ENCODE measurements around the gene PPA2. TPM values are rescaled to one million over a fixed set of nuclear protein-coding genes. Genes with fewer than 3 reads are reported as not detected.

Gene PPA2
- 100 to 1,000 TPM in 2 of 4 donors, 10 to 100 TPM in 2; 85.4 to 170 (median 113) TPM for total RNA-seq

- WGBS = 0% methylated on average over 34 of the region's 72 CpGs
- Histone ChIP-seq H3K4me3 (peak within 1 kb of the TSS; percentile 82), H3K27me3 (no peaks in the 10 kb centered on the region), H3K27ac (peak within 1 kb of the TSS; percentile 97), H3K9me3 (no peaks in the 10 kb centered on the region), H3K36me3 (no peaks in the 10 kb centered on the region), H3K4me1 (peaks cover 39% of the 10 kb centered on the region)
- peak; percentile 92 to 93 for DNase-seq (ENCODE audit: low spot score in 2 of 2)
- TF ChIP-seq EP300 (IDR thresholded peaks at IDR 0.05) = no peak
- TF ChIP-seq POLR2A (IDR thresholded peaks at IDR 0.05) = peak; percentile 31 to 70
- no peak for TF ChIP-seq CTCF (IDR thresholded peaks at IDR 0.05)
- peak; percentile 33 to 91 (median 74) for TF ChIP-seq POLR2AphosphoS5 (IDR thresholded peaks at IDR 0.05)
These were observed at the start of gene PPA2 for GRCh38 chr4:105473324-105474098. PPA2 (minus strand) TSS chr4:105474062; CDS start chr4:105474050, 12 bp downstream.

- no peak for DNase-seq (ENCODE audit: low spot score in 2 of 2)
These were observed 47.2 kb upstream of the PPA2 start for GRCh38 chr4:105520819-105521790.

GRCh38 chr4:105510245-105510644 lies 36.4 kb upstream of the PPA2 start:
- Histone ChIP-seq H3K36me3 (no peaks in the 10 kb centered on the region), H3K27me3 (no peaks in the 10 kb centered on the region), H3K27ac (no peak overlapping the region), H3K9me3 (no peaks in the 10 kb centered on the region), H3K4me3 (no peak overlapping the region), H3K4me1 (no peaks in the 10 kb centered on the region)
- no peak for TF ChIP-seq POLR2AphosphoS5 (IDR thresholded peaks at IDR 0.05)
- TF ChIP-seq EP300 (IDR thresholded peaks at IDR 0.05) = no peak
- TF ChIP-seq POLR2A (IDR thresholded peaks at IDR 0.05) = no peak
- no peak for TF ChIP-seq CTCF (IDR thresholded peaks at IDR 0.05)
- no peak for DNase-seq (ENCODE audit: low spot score in 2 of 2)
- 42% methylated on average over 2 of the region's 2 CpGs for WGBS

More at GRCh38 chr4:105520819-105521790, 47.2 kb upstream of the PPA2 start:
- H3K36me3 ChIP-seq = no peaks in the 10 kb centered on the region
- H3K4me3 ChIP-seq = no peak overlapping the region
- no peaks in the 10 kb centered on the region for H3K4me1 ChIP-seq
- WGBS = 21% methylated on average over 3 of the region's 3 CpGs
- no peak overlapping the region for H3K27ac ChIP-seq
- no peaks in the 10 kb centered on the region for H3K27me3 ChIP-seq
- H3K9me3 ChIP-seq = no peaks in the 10 kb centered on the region
- TF ChIP-seq CTCF (IDR thresholded peaks at IDR 0.05) = peak in 1 of 2 donors; percentile 44
- TF ChIP-seq POLR2AphosphoS5 (IDR thresholded peaks at IDR 0.05) = no peak

- H3K27ac ChIP-seq = no peak overlapping the region
- WGBS = 67% methylated on average over 1 of the region's 1 CpG
- TF ChIP-seq EP300 (IDR thresholded peaks at IDR 0.05) (no peak), POLR2A (IDR thresholded peaks at IDR 0.05) (no peak), CTCF (IDR thresholded peaks at IDR 0.05) (no peak)
- no peak for DNase-seq (ENCODE audit: low spot score in 2 of 2)
- no peaks in the 10 kb centered on the region for H3K4me1 ChIP-seq
- no peak overlapping the region for H3K4me3 ChIP-seq
- H3K27me3 ChIP-seq = no peaks in the 10 kb centered on the region
- no peaks in the 10 kb centered on the region for H3K36me3 ChIP-seq
- H3K9me3 ChIP-seq = no peaks in the 10 kb centered on the region
These were observed 35.9 kb upstream of the PPA2 start for GRCh38 chr4:105509714-105510113.

- no peak for DNase-seq (ENCODE audit: low spot score in 2 of 2)
- H3K36me3 ChIP-seq = no peaks in the 10 kb centered on the region
- H3K4me1 ChIP-seq = no peaks in the 10 kb centered on the region
- no peak overlapping the region for H3K4me3 ChIP-seq
- no peak overlapping the region for H3K27ac ChIP-seq
- TF ChIP-seq CTCF (IDR thresholded peaks at IDR 0.05) (no peak), POLR2A (IDR thresholded peaks at IDR 0.05) (no peak), POLR2AphosphoS5 (IDR thresholded peaks at IDR 0.05) (no peak)
- WGBS = 47% methylated on average over 1 of the region's 1 CpG
- no peaks in the 10 kb centered on the region for H3K27me3 ChIP-seq
- no peaks in the 10 kb centered on the region for H3K9me3 ChIP-seq
These were observed 35.4 kb upstream of the PPA2 start for GRCh38 chr4:105509291-105509690.

Measured in suprapubic skin (tissue), 4 donors.